ENCODE results near the gene KANSL2.

DNA sequence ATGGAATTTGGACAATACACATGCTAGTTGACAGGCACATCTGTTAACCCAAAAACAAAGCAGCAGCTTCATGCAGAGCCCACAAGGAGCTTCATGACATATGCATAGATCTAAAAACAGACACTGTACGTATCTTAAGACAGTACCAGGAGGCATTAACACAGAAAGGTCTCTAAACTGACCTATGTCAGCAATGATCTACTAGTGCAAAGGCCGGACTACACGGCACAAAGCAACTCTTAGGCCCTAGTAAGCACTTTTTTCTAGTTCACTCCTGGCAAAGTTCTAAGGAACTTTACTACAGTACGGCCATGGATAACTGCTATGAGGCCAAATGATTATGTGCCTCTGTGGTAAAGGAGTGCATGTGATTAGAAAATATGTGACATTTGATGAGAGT is 8.4 kb upstream of the KANSL2 start:
- TF ChIP-seq, protein P1, sequence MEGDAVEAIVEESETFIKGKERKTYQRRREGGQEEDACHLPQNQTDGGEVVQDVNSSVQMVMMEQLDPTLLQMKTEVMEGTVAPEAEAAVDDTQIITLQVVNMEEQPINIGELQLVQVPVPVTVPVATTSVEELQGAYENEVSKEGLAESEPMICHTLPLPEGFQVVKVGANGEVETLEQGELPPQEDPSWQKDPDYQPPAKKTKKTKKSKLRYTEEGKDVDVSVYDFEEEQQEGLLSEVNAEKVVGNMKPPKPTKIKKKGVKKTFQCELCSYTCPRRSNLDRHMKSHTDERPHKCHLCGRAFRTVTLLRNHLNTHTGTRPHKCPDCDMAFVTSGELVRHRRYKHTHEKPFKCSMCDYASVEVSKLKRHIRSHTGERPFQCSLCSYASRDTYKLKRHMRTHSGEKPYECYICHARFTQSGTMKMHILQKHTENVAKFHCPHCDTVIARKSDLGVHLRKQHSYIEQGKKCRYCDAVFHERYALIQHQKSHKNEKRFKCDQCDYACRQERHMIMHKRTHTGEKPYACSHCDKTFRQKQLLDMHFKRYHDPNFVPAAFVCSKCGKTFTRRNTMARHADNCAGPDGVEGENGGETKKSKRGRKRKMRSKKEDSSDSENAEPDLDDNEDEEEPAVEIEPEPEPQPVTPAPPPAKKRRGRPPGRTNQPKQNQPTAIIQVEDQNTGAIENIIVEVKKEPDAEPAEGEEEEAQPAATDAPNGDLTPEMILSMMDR (IDR thresholded peaks at IDR 0.05; ENCODE audit: insufficient read depth, low read length), result no peak
- TF ChIP-seq, protein P2, sequence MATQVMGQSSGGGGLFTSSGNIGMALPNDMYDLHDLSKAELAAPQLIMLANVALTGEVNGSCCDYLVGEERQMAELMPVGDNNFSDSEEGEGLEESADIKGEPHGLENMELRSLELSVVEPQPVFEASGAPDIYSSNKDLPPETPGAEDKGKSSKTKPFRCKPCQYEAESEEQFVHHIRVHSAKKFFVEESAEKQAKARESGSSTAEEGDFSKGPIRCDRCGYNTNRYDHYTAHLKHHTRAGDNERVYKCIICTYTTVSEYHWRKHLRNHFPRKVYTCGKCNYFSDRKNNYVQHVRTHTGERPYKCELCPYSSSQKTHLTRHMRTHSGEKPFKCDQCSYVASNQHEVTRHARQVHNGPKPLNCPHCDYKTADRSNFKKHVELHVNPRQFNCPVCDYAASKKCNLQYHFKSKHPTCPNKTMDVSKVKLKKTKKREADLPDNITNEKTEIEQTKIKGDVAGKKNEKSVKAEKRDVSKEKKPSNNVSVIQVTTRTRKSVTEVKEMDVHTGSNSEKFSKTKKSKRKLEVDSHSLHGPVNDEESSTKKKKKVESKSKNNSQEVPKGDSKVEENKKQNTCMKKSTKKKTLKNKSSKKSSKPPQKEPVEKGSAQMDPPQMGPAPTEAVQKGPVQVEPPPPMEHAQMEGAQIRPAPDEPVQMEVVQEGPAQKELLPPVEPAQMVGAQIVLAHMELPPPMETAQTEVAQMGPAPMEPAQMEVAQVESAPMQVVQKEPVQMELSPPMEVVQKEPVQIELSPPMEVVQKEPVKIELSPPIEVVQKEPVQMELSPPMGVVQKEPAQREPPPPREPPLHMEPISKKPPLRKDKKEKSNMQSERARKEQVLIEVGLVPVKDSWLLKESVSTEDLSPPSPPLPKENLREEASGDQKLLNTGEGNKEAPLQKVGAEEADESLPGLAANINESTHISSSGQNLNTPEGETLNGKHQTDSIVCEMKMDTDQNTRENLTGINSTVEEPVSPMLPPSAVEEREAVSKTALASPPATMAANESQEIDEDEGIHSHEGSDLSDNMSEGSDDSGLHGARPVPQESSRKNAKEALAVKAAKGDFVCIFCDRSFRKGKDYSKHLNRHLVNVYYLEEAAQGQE (IDR thresholded peaks at IDR 0.05; ENCODE audit: insufficient replicate concordance, low read depth), result no peak
- TF ChIP-seq POLR2AphosphoS5 (IDR thresholded peaks at IDR 0.05; ENCODE audit: low read depth) (no peak), GABPA (IDR thresholded peaks at IDR 0.05; ENCODE audit: low read depth) (no peak)
